HCT116 (cell line): ENCODE data around the gene DSTYK. TPM values are rescaled to one million over a fixed set of nuclear protein-coding genes. Genes with fewer than 3 reads are reported as not detected.

Source experiments
- ATAC-seq: fragments of 200-7000 bp; cut with Tn5 transposase; 2 replicates; pipeline ENCODE4 v1.9.1; 2020; ENCODE audit warnings: mild to moderate bottlenecking, moderate library complexity
- BruUV-seq: library from RNA; stranded (reverse); fragments of 400-500 nt; replicated peaks from 2 replicates; lab custom pipeline; 2021; lab: Mats Ljungman, UMichigan
- CTCF ChIA-PET: fragments of 300-600 bp; sonication (Branson Sonifier 250); formaldehyde crosslinking; loops from one replicate; lab custom pipeline; 2021; ENCODE audit warnings: antibody characterized with exemption; lab: Charles Lee
- POLR2A ChIA-PET: fragments of 300-600, 350-600 bp; sonication (Branson Sonifier 250); formaldehyde crosslinking; loops from one replicate; lab custom pipeline; 2021; ENCODE audit warnings: antibody characterized with exemption; lab: Charles Lee
- RAD21 ChIA-PET, 2 experiments: fragments of 300-600 bp; sonication (Branson Sonifier 250); formaldehyde crosslinking; loops; one replicate each; lab custom pipeline; 2023; ENCODE audit warnings: low total read pairs in 2 of 2; ENCODE audit not compliant: uncharacterized antibody in 2 of 2, unreplicated experiment in 2 of 2, low non-redundant PET in 1 of 2; lab: Charles Lee
- DNase-seq: peaks from one replicate; pipeline ENCODE4 v3.0.0-alpha.2; 2010; ENCODE audit warnings: low read depth, low spot score
- H2AFZ ChIP-seq: fragments of 200-600 bp; shearing (Covaris generic), sonication (generic); 2 replicates; pipeline ENCODE4 v1.6.1; 2017; ENCODE audit warnings: low read depth, mixed run types, mixed read lengths, antibody characterized with exemption, low read length; ENCODE audit not compliant: poor library complexity, severe bottlenecking
- H3K27ac ChIP-seq: 2 replicates; pipeline ENCODE4 v1.5.1; 2012; ENCODE audit warnings: low read depth, low read length
- H3K27me3 ChIP-seq: fragments of 200-600 bp; sonication (generic); 2 replicates; pipeline ENCODE4 v1.6.1; 2016; ENCODE audit warnings: mixed run types, low read length, mixed read lengths; ENCODE audit not compliant: insufficient read depth
- H3K36me3 ChIP-seq, 2 experiments: fragments of 200-500 bp in 1 of 2; fragments of 200-600 bp in 1 of 2; sonication (Bioruptor generic) in 1 of 2; sonication (generic) in 1 of 2; 2 replicates each; pipeline versions ENCODE4 v1.5.1 to v1.6.1; 2014 to 2016; ENCODE audit warnings: low read length in 2 of 2, inconsistent platforms in 1 of 2, mixed read lengths in 1 of 2, mixed run types in 1 of 2; ENCODE audit not compliant: insufficient read depth in 2 of 2, control insufficient read depth in 1 of 2
- H3K4me1 ChIP-seq, 2 experiments: fragments of 200-600 bp in 1 of 2; sonication (generic) in 1 of 2; 2 replicates each; pipeline versions ENCODE4 v1.5.1 to v1.6.1; 2012 to 2017; ENCODE audit warnings: low read length in 2 of 2, inconsistent platforms in 1 of 2, mild to moderate bottlenecking in 1 of 2, mixed read lengths in 1 of 2, mixed run types in 1 of 2, moderate library complexity in 1 of 2; ENCODE audit not compliant: insufficient read depth in 2 of 2, control insufficient read depth in 1 of 2
- H3K4me2 ChIP-seq: fragments of 200-600 bp; sonication (generic); 2 replicates; pipeline ENCODE4 v1.6.1; 2017; ENCODE audit warnings: mixed run types, low read length, mixed read lengths
- H3K4me3 ChIP-seq, 2 experiments: fragments of 200-600 bp in 1 of 2; sonication (generic) in 1 of 2; replicated peaks in 1 of 2; 2 replicates each; pipeline ENCODE4 v1.5.1; 2011 to 2016; ENCODE audit warnings: low read length in 2 of 2, control low read depth in 1 of 2, low read depth in 1 of 2, mild to moderate bottlenecking in 1 of 2, mixed read lengths in 1 of 2, mixed run types in 1 of 2
- H3K79me2 ChIP-seq: fragments of 200-600 bp; sonication (generic); 2 replicates; pipeline ENCODE4 v1.6.1; 2017; ENCODE audit warnings: mild to moderate bottlenecking, mixed run types, low read length, moderate library complexity, mixed read lengths; ENCODE audit not compliant: insufficient read depth
- H3K9ac ChIP-seq: fragments of 200-600 bp; sonication (generic); 2 replicates; pipeline ENCODE4 v1.6.1; 2016; ENCODE audit warnings: low read length, mixed read lengths
- H3K9me2 ChIP-seq: fragments of 200-600 bp; sonication (generic), shearing (Covaris generic); 2 replicates; pipeline ENCODE4 v1.6.1; 2017; ENCODE audit warnings: mixed run types, mild to moderate bottlenecking, moderate library complexity; ENCODE audit not compliant: insufficient read depth
- H3K9me3 ChIP-seq, 2 experiments: fragments of 200-500 bp in 1 of 2; fragments of 200-600 bp in 1 of 2; sonication (Bioruptor generic) in 1 of 2; sonication (generic) in 1 of 2; 2 replicates each; pipeline ENCODE4 v1.6.1; 2014 to 2017; ENCODE audit warnings: low read length in 2 of 2, mixed read lengths in 2 of 2, inconsistent platforms in 1 of 2, low read depth in 1 of 2, mild to moderate bottlenecking in 1 of 2, mixed run types in 1 of 2, moderate library complexity in 1 of 2; ENCODE audit not compliant: control insufficient read depth in 1 of 2, insufficient read depth in 1 of 2
- H4K20me1 ChIP-seq: fragments of 200-600 bp; sonication (generic), shearing (Covaris generic); 2 replicates; pipeline ENCODE4 v1.6.1; 2017; ENCODE audit warnings: mixed run types, mild to moderate bottlenecking, moderate library complexity; ENCODE audit not compliant: insufficient read depth
- EZH2phosphoT487 ChIP-seq: fragments of 200-600 bp; IDR thresholded peaks from 2 replicates; pipeline ENCODE4 v1.6.1; 2018; ENCODE audit warnings: antibody characterized with exemption, borderline replicate concordance
- JUND ChIP-seq: IDR thresholded peaks from 2 replicates; pipeline ENCODE4 v1.6.1; 2012
- POLR2AphosphoS5 ChIP-seq: IDR thresholded peaks from 2 replicates; pipeline ENCODE4 v1.6.1; 2011; ENCODE audit warnings: mild to moderate bottlenecking, low read depth, low read length, moderate library complexity
- RAD21 ChIP-seq: IDR thresholded peaks from 2 replicates; pipeline ENCODE4 v1.6.1; 2012; ENCODE audit warnings: low read depth, mild to moderate bottlenecking
- SP1 ChIP-seq: IDR thresholded peaks from 2 replicates; pipeline ENCODE4 v1.6.1; 2012; ENCODE audit warnings: low read depth
- SRF ChIP-seq: IDR thresholded peaks from 2 replicates; pipeline ENCODE4 v1.6.1; 2012; ENCODE audit warnings: low read depth
- TCF7L2 ChIP-seq: IDR thresholded peaks from 2 replicates; pipeline ENCODE4 v1.7.0; 2011; ENCODE audit warnings: borderline replicate concordance, inconsistent platforms; ENCODE audit not compliant: insufficient read depth, insufficient read length; ENCODE audit errors: extremely low read depth
- ZNF274 ChIP-seq: fragments of 200-500 bp; sonication (Bioruptor generic); IDR thresholded peaks from 2 replicates; pipeline ENCODE4 v1.6.1; 2014; ENCODE audit warnings: mild to moderate bottlenecking, low read depth, low read length, inconsistent platforms
- intact Hi-C: fragments of 100-400 bp; cut with micrococcal nuclease; formaldehyde crosslinking; loops from 2 replicates; pipeline ENCODE4 v1.10.0; 2022
- total RNA-seq: library from RNA; stranded (reverse); gene quantifications from one replicate; pipeline ENCODE4 v1.2.1, GENCODE V29; 2021; ENCODE audit not compliant: unreplicated experiment
- TF ChIP-seq, protein P1 (sequence below), 3 experiments: fragments of 200-600 bp in 1 of 3; sonication (generic) in 1 of 3; IDR thresholded peaks in 2 of 3; conservative IDR thresholded peaks in 1 of 3; 2 replicates each; pipeline ENCODE4 v1.5.1; 2012 to 2017; ENCODE audit warnings: low read depth in 2 of 3, low read length in 2 of 3, antibody characterized with exemption in 1 of 3, borderline replicate concordance in 1 of 3, control low read depth in 1 of 3, mild to moderate bottlenecking in 1 of 3, mixed read lengths in 1 of 3, mixed run types in 1 of 3, moderate library complexity in 1 of 3; ENCODE audit not compliant: insufficient read depth in 1 of 3

Gene DSTYK
- total RNA-seq, 1 experiment from 2014 or later, result 6.6 TPM

DNA sequence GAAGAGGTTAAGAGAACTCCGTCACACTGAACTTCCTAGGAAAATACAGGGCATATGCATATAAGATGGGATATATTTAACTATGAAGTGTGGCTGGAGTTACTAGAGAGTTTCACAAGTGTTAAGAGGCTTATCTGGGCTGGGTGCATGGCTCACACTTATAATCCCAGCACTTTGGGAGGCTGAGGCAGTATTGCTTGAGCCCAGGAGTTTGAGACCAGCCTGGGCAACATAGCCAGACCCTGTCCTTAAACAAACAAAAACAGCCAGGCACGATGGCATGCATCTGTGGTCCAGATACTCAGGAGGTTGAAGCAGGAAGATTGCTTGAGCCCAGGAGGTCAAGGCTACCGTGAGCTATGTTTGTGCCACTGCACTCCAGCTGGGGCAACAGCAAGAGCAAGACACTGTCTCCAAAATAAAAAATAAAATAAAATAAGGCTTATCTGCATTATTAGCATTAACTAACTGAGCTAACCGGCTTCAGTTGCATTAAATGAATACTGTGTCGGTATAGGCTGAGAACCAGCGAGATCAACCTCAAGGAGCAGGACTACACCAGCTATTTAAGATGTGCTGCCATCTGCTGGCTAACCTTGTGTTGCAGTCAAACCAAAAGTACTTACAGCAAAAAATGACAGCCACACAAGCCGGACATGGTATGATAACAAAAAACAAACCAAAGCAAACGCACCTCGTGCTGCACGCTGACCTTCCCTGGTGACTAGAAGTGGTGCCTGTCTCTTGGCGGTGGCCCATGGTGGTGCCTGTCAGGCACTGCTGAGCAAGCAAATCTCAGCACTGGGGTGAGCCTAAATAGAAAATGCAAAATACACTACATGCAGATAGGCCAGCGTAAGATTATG lies 70.0 kb downstream of the DSTYK start:
- peak; percentile 93 for ATAC-seq
- Histone ChIP-seq H3K27ac (no peak overlapping the region), H3K9ac (no peak overlapping the region), H3K4me2 (0 out of 2 replicates have a peak overlapping the region, but pooled peaks have one; percentile 0), H3K79me2 (no peaks in the 10 kb centered on the region), H2AFZ (no peak overlapping the region), H4K20me1 (no peaks in the 10 kb centered on the region), H3K9me2 (no peaks in the 10 kb centered on the region), H3K36me3 (no peaks in the 10 kb centered on the region), H3K27me3 (no peaks in the 10 kb centered on the region), H3K4me1 (peaks cover 2 to 7% of the 10 kb centered on the region in 2 experiments; a peak in 3 of 4 replicates), H3K9me3 (no peaks in the 10 kb centered on the region), H3K4me3 (no peak overlapping the region)
- intact Hi-C loops, result loop anchor here (1.0 kb wide), 3 partner anchors 19 to 152 kb away; no protein-coding TSS in a partner anchor
- no TSS peak for BruUV-seq
- ChIA-PET POLR2A (no interaction called here), CTCF (interaction anchor here (0.7 to 1.9 kb wide), 19 partner anchors 9 to 334 kb away, joined by 3 to 17 read pairs (median 4); partner anchors contain the start of gene RBBP5), RAD21 (interaction anchor here (0.8 to 1.6 kb wide), 4 partner anchors 80 to 152 kb away, joined by 3 to 5 read pairs (median 4); no protein-coding TSS in a partner anchor)
- DNase-seq, result peak; percentile 71
- TF ChIP-seq, protein P1, sequence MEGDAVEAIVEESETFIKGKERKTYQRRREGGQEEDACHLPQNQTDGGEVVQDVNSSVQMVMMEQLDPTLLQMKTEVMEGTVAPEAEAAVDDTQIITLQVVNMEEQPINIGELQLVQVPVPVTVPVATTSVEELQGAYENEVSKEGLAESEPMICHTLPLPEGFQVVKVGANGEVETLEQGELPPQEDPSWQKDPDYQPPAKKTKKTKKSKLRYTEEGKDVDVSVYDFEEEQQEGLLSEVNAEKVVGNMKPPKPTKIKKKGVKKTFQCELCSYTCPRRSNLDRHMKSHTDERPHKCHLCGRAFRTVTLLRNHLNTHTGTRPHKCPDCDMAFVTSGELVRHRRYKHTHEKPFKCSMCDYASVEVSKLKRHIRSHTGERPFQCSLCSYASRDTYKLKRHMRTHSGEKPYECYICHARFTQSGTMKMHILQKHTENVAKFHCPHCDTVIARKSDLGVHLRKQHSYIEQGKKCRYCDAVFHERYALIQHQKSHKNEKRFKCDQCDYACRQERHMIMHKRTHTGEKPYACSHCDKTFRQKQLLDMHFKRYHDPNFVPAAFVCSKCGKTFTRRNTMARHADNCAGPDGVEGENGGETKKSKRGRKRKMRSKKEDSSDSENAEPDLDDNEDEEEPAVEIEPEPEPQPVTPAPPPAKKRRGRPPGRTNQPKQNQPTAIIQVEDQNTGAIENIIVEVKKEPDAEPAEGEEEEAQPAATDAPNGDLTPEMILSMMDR (IDR thresholded peaks at IDR 0.05 in 2 of 3, conservative IDR thresholded peaks at IDR 0.05 in 1 of 3; ENCODE audit: borderline replicate concordance in 1 of 3, insufficient read depth in 1 of 3, low read depth in 2 of 3, low read length in 2 of 3), result peak; percentile 47 to 88 (median 80); a peak in 5 of 6 replicates
- TF ChIP-seq POLR2AphosphoS5 (no peak), JUND (no peak), SRF (no peak), TCF7L2 (no peak), SP1 (no peak), EZH2phosphoT487 (no peak), ZNF274 (no peak), RAD21 (peak; percentile 59)
